GM23248 (cell line): ENCODE results near the gene DSC1. TPM values are rescaled to one million over a fixed set of nuclear protein-coding genes. Genes with fewer than 3 reads are reported as not detected.

Experiments used
- DNase-seq: peaks from one replicate; pipeline ENCODE4 v3.0.0-alpha.2; 2015
- H2AFZ ChIP-seq: fragments of 200-600 bp; sonication (generic); 2 replicates; pipeline ENCODE4 v1.6.1; 2016; ENCODE audit warnings: antibody characterized with exemption
- H3F3A ChIP-seq: fragments of 200-600 bp; sonication (generic); 2 replicates; pipeline ENCODE4 v1.6.1; 2016; ENCODE audit warnings: mild to moderate bottlenecking, antibody characterized with exemption, mixed run types; ENCODE audit not compliant: insufficient read depth
- H3K27ac ChIP-seq: fragments of 200-600 bp; sonication (generic); 2 replicates; pipeline ENCODE4 v1.5.1; 2016; ENCODE audit warnings: mild to moderate bottlenecking
- H3K27me3 ChIP-seq: fragments of 200-600 bp; sonication (generic); replicated peaks from 2 replicates; pipeline ENCODE4 v1.6.1; 2016; ENCODE audit warnings: mild to moderate bottlenecking; ENCODE audit not compliant: insufficient read depth
- H3K36me3 ChIP-seq: fragments of 200-600 bp; sonication (generic); 2 replicates; pipeline ENCODE4 v1.6.1; 2016; ENCODE audit warnings: low read depth, mild to moderate bottlenecking
- H3K4me1 ChIP-seq: fragments of 200-600 bp; sonication (generic); 2 replicates; pipeline ENCODE4 v1.6.1; 2016; ENCODE audit warnings: mild to moderate bottlenecking; ENCODE audit not compliant: insufficient read depth
- H3K4me2 ChIP-seq: fragments of 200-600 bp; sonication (generic); one replicate; pipeline ENCODE4 v1.6.1; 2016; ENCODE audit warnings: mild to moderate bottlenecking; ENCODE audit not compliant: unreplicated experiment
- H3K4me3 ChIP-seq: fragments of 200-600 bp; sonication (generic); 2 replicates; pipeline ENCODE4 v1.5.1; 2016; ENCODE audit warnings: mild to moderate bottlenecking
- H3K79me2 ChIP-seq: fragments of 200-600 bp; sonication (generic); 2 replicates; pipeline ENCODE4 v1.6.1; 2016; ENCODE audit warnings: mild to moderate bottlenecking; ENCODE audit not compliant: insufficient read depth
- H3K9ac ChIP-seq: fragments of 200-600 bp; sonication (generic); 2 replicates; pipeline ENCODE4 v1.6.1; 2016; ENCODE audit warnings: mild to moderate bottlenecking
- H3K9me2 ChIP-seq: fragments of 200-600 bp; sonication (generic); 2 replicates; pipeline ENCODE4 v1.6.1; 2016; ENCODE audit warnings: mixed run types, mild to moderate bottlenecking, moderate library complexity; ENCODE audit not compliant: insufficient read depth
- H3K9me3 ChIP-seq: fragments of 200-600 bp; sonication (generic); one replicate; pipeline ENCODE4 v1.6.1; 2017; ENCODE audit warnings: low read depth
- H4K20me1 ChIP-seq: fragments of 200-600 bp; sonication (generic); 2 replicates; pipeline ENCODE4 v1.6.0; 2016; ENCODE audit not compliant: insufficient read depth
- EZH2 ChIP-seq: fragments of 200-600 bp; sonication (generic); IDR thresholded peaks from 2 replicates; pipeline ENCODE4 v1.6.1; 2018; ENCODE audit warnings: antibody characterized with exemption, mild to moderate bottlenecking; ENCODE audit not compliant: insufficient read depth, poor library complexity, severe bottlenecking
- EZH2phosphoT487 ChIP-seq: fragments of 200-600 bp; sonication (generic); IDR thresholded peaks from 2 replicates; pipeline ENCODE4 v1.6.1; 2018; ENCODE audit warnings: antibody characterized with exemption, moderate library complexity, mild to moderate bottlenecking, low read depth; ENCODE audit not compliant: insufficient read depth
- WGBS, 2 experiments: methylation state at CpG; one replicate each; pipeline ENCODE4 v1.1.6; 2015 to 2017; ENCODE audit warnings: low lambda C conversion rate in 2 of 2, low coverage in 1 of 2; ENCODE audit errors: missing lambda C conversion rate in 2 of 2; 5-methylcytosine and 5-hydroxymethylcytosine counted together
- in situ Hi-C: fragments of 300-500 bp; cut with MboI; formaldehyde crosslinking; loops from 2 replicates; pipeline ENCODE4 v1.15.0; 2020
- polyA plus RNA-seq: library from polyadenylated mRNA; unstranded; fragments of >200 nt; fragmentation: Nextera tagmentation; extraction: Ambion mirVana; gene quantifications from 2 replicates; pipeline ENCODE4 v1.2.1, GENCODE V29; 2016
- total RNA-seq: library from RNA; depleted of rRNA; stranded (reverse); fragments of >200 nt; shearing (Covaris generic); gene quantifications from 2 replicates; pipeline ENCODE4 v1.2.3, GENCODE V29; 2014; rRNA removed

DSC1 gene
- total and polyA plus RNA-seq, 2 experiments from 2014 or later, result not detected

GRCh38 chr18:31088532-31088931 lies 74.1 kb downstream of the DSC1 start:
- no peak for DNase-seq
- H3K9me3 ChIP-seq, result no peaks in the 10 kb centered on the region
- H4K20me1 ChIP-seq, result no peaks in the 10 kb centered on the region
- H3K79me2 ChIP-seq, result no peaks in the 10 kb centered on the region
- in situ Hi-C loops, result no loop called here
- H3K9ac ChIP-seq, result no peak overlapping the region
- H3K4me3 ChIP-seq, result no peak overlapping the region
- no peaks in the 10 kb centered on the region; the same call in 1 of the 2 replicates for H3K9me2 ChIP-seq
- no peaks in the 10 kb centered on the region for H3K27me3 ChIP-seq
- no peak overlapping the region for H3K4me2 ChIP-seq
- no peak for TF ChIP-seq EZH2
- no peak for TF ChIP-seq EZH2phosphoT487
- no peaks in the 10 kb centered on the region for H3K4me1 ChIP-seq
- H3K36me3 ChIP-seq, result no peaks in the 10 kb centered on the region
- H3K27ac ChIP-seq, result no peak overlapping the region
- WGBS, 2 experiments, result 48 to 50% methylated on average over 3 of the region's 3 CpGs
- no peak overlapping the region for H2AFZ ChIP-seq
- no peaks in the 10 kb centered on the region for H3F3A ChIP-seq

DNA sequence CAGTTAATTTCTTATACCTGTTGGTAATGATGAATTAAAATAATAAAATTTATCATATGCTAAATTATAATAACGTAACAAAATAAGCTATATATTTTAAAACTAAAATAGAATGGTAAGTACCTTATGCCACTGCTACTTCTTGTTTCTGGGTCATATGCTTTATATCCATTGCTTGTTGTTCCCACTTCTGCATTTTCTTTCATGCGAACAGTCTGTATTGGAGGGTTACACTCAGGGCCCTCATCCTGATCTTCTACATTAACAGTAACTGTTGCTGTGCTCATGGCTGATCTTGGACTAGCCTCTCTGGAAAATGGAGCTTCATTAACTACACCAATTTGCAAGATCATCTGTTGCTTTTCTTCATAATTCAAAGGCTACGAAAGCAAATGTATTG lies 82.7 kb downstream of the DSC1 start:
- no peak for DNase-seq
- H3K36me3 ChIP-seq, result no peaks in the 10 kb centered on the region
- no peak overlapping the region for H3K4me2 ChIP-seq
- H3K9me2 ChIP-seq, result no peaks in the 10 kb centered on the region
- H3F3A ChIP-seq, result no peaks in the 10 kb centered on the region
- TF ChIP-seq EZH2, result no peak
- TF ChIP-seq EZH2phosphoT487, result no peak
- H3K79me2 ChIP-seq, result no peaks in the 10 kb centered on the region
- in situ Hi-C loops, result no loop called here
- H3K27ac ChIP-seq, result no peak overlapping the region
- no peak overlapping the region for H3K4me3 ChIP-seq
- H3K9ac ChIP-seq, result no peak overlapping the region
- no peaks in the 10 kb centered on the region for H3K27me3 ChIP-seq
- 43 to 46% methylated on average over 3 of the region's 3 CpGs for WGBS, 2 experiments
- H3K9me3 ChIP-seq, result no peaks in the 10 kb centered on the region
- no peak overlapping the region for H2AFZ ChIP-seq
- no peaks in the 10 kb centered on the region for H4K20me1 ChIP-seq
- no peaks in the 10 kb centered on the region for H3K4me1 ChIP-seq

Other genes with a start within 250 kb of the DSC1 start
- not detected in 2 replicates for gene DSC3, start 120.1 kb downstream of the DSC1 start, total RNA-seq
- gene DSC3, start 120.1 kb downstream of the DSC1 start, polyA plus RNA-seq, result not detected in 2 replicates
- gene DSC2, start 60.4 kb downstream of the DSC1 start, total RNA-seq, result not detected in 2 replicates
- gene DSC2, start 60.4 kb downstream of the DSC1 start, polyA plus RNA-seq, result not detected in 2 replicates
- gene DSG1, start 155.3 kb upstream of the DSC1 start, total RNA-seq, result not detected in 2 replicates
- not detected in 2 replicates for gene DSG1, start 155.3 kb upstream of the DSC1 start, polyA plus RNA-seq
- not detected in 2 replicates for gene DSG4, start 213.9 kb upstream of the DSC1 start, total RNA-seq
- not detected in 2 replicates for gene DSG4, start 213.9 kb upstream of the DSC1 start, polyA plus RNA-seq